Osteoblast (primary cell): ENCODE data around the gene PPP1R9A. TPM values are rescaled to one million over a fixed set of nuclear protein-coding genes. Genes with fewer than 3 reads are reported as not detected.

ENCODE experiments used
- DNase-seq: peaks from one replicate; pipeline ENCODE4 v3.0.0; 2011; ENCODE audit warnings: low spot score, mixed read lengths; ENCODE audit not compliant: insufficient read length; ENCODE audit errors: missing footprints
- H2AFZ ChIP-seq: 2 replicates; pipeline ENCODE4 v1.6.0; 2011; ENCODE audit warnings: mild to moderate bottlenecking, low read length
- H3K27ac ChIP-seq: 2 replicates; pipeline ENCODE4 v1.5.1; 2011; ENCODE audit warnings: mild to moderate bottlenecking, low read depth, low read length, moderate library complexity
- H3K27me3 ChIP-seq: 2 replicates; pipeline ENCODE4 v1.6.0; 2012; ENCODE audit warnings: mild to moderate bottlenecking, control low read depth, inconsistent platforms, low read length, moderate library complexity; ENCODE audit not compliant: insufficient read depth
- H3K36me3 ChIP-seq: 2 replicates; pipeline ENCODE4 v1.5.1; 2011; ENCODE audit warnings: mild to moderate bottlenecking, low read length, control low read depth, moderate library complexity; ENCODE audit not compliant: insufficient read depth
- H3K4me1 ChIP-seq: 2 replicates; pipeline ENCODE4 v1.5.1; 2011; ENCODE audit warnings: mild to moderate bottlenecking, low read length, control low read depth, moderate library complexity; ENCODE audit not compliant: insufficient read depth
- H3K4me2 ChIP-seq: 2 replicates; pipeline ENCODE4 v1.6.0; 2011; ENCODE audit warnings: mild to moderate bottlenecking, low read length; ENCODE audit not compliant: insufficient read depth
- H3K4me3 ChIP-seq: fragments of 200-600 bp; sonication (generic); 3 replicates; pipeline ENCODE4 v1.5.1; 2012; ENCODE audit warnings: mild to moderate bottlenecking, low read length, inconsistent platforms; ENCODE audit not compliant: insufficient read depth
- H3K79me2 ChIP-seq: 2 replicates; pipeline ENCODE4 v1.6.0; 2012; ENCODE audit warnings: mild to moderate bottlenecking, low read length, control low read depth, inconsistent platforms; ENCODE audit not compliant: insufficient read depth
- H3K9me3 ChIP-seq: 2 replicates; pipeline ENCODE4 v1.5.1; 2011; ENCODE audit warnings: low read depth, low read length, control low read depth
- H4K20me1 ChIP-seq: 2 replicates; pipeline ENCODE4 v1.6.0; 2012; ENCODE audit warnings: mild to moderate bottlenecking, low read length, control low read depth; ENCODE audit not compliant: insufficient read depth
- total RNA-seq: library from RNA; depleted of rRNA; stranded (reverse); fragments of >200 nt; gene quantifications from 2 replicates; pipeline ENCODE4 v1.2.3, GENCODE V29; 2012
- TF ChIP-seq, protein P1 (sequence below): IDR thresholded peaks from 2 replicates; pipeline ENCODE4 v1.5.1; 2011; ENCODE audit warnings: mild to moderate bottlenecking, low read depth, low read length, moderate library complexity; ENCODE audit errors: extremely low read depth

PPP1R9A gene
- total RNA-seq, 1 donor, result under 0.01 TPM

DNA sequence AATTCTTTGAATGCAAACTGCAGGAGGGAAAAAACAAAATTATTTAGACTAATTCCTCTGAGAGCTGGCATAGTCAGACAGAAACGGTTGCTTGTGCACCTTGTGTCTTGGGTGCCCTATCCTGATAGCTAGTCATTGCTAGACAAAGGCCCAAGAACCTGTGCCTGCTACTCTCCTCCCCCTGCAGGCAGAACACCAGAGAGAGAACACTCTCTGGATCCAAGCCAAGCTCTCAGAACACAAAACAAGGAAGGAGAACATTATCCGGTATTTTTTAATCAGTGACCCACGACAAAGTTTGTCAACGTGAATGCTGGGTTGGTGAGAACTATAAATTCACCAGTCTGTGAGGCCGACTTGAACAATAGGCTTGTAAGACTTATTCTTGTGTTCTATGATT, 18.8 kb upstream of the PPP1R9A start:
- Histone ChIP-seq H3K4me2 (no peak overlapping the region), H3K4me3 (no peak overlapping the region), H3K79me2 (no peaks in the 10 kb centered on the region), H3K9me3 (no peaks in the 10 kb centered on the region), H3K36me3 (no peaks in the 10 kb centered on the region), H4K20me1 (no peaks in the 10 kb centered on the region), H2AFZ (no peak overlapping the region), H3K4me1 (no peaks in the 10 kb centered on the region), H3K27me3 (no peaks in the 10 kb centered on the region), H3K27ac (no peak overlapping the region)
- no peak for DNase-seq
- TF ChIP-seq, protein P1, sequence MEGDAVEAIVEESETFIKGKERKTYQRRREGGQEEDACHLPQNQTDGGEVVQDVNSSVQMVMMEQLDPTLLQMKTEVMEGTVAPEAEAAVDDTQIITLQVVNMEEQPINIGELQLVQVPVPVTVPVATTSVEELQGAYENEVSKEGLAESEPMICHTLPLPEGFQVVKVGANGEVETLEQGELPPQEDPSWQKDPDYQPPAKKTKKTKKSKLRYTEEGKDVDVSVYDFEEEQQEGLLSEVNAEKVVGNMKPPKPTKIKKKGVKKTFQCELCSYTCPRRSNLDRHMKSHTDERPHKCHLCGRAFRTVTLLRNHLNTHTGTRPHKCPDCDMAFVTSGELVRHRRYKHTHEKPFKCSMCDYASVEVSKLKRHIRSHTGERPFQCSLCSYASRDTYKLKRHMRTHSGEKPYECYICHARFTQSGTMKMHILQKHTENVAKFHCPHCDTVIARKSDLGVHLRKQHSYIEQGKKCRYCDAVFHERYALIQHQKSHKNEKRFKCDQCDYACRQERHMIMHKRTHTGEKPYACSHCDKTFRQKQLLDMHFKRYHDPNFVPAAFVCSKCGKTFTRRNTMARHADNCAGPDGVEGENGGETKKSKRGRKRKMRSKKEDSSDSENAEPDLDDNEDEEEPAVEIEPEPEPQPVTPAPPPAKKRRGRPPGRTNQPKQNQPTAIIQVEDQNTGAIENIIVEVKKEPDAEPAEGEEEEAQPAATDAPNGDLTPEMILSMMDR, result no peak

DNA sequence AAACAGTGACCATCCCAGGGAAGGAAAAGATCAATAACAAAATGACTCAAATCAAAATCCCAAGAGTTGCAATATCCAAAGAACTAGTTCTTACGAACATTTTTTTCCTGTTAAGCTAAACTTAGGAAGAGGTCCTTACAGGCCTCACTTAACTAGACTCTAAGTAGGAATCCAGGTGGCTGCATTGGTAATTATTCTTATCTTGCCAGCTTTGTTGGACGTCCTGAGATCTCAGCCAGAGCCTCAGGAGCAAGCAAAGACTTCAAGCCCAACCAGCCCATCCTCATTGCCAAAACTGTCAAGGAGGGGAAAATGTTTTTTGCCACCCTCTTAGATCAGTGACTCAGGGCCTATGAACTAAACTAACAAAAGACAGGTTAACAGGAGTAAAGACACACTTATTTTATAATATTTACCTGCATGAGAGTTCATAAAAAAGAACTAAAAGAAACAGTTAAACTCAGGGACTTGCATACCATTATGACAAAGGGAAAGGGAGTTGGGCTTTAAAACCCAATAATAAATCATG, 18.3 kb upstream of the PPP1R9A start:
- no peak for DNase-seq
- H3K4me3 ChIP-seq, result no peak overlapping the region
- H3K27me3 ChIP-seq, result no peaks in the 10 kb centered on the region
- no peak overlapping the region for H3K4me2 ChIP-seq
- no peaks in the 10 kb centered on the region for H3K36me3 ChIP-seq
- TF ChIP-seq, protein P1, result no peak
- no peaks in the 10 kb centered on the region for H3K4me1 ChIP-seq
- H3K9me3 ChIP-seq, result no peaks in the 10 kb centered on the region
- no peak overlapping the region for H2AFZ ChIP-seq
- no peaks in the 10 kb centered on the region for H3K79me2 ChIP-seq
- H3K27ac ChIP-seq, result no peak overlapping the region
- H4K20me1 ChIP-seq, result no peaks in the 10 kb centered on the region

DNA sequence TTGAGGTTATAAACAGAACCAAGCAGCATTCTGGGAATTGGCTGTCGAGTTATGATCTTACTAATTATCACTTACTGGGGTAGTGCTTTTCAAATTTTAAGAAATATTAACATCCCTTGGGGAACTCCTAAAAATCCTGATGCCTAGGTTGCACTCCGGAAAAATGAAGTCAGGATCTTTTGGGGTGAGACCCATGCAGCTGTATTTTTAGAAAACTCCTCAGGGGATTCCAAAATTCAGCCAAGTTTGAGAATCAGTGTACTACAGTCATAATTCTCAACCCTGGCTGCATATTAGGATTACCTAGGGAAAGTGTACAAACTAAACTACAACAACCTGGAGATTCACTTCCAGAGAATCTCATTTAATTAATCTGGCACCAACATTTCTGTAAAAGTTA, 17.2 kb upstream of the PPP1R9A start:
- Histone ChIP-seq H3K27ac (no peak overlapping the region), H2AFZ (no peak overlapping the region), H3K79me2 (no peaks in the 10 kb centered on the region), H3K4me3 (no peak overlapping the region), H4K20me1 (no peaks in the 10 kb centered on the region), H3K4me2 (no peak overlapping the region), H3K36me3 (no peaks in the 10 kb centered on the region), H3K4me1 (no peaks in the 10 kb centered on the region), H3K9me3 (no peaks in the 10 kb centered on the region), H3K27me3 (no peaks in the 10 kb centered on the region)
- DNase-seq, result no peak
- TF ChIP-seq, protein P1, result no peak

- no peaks in the 10 kb centered on the region for H3K27me3 ChIP-seq
- H4K20me1 ChIP-seq, result no peaks in the 10 kb centered on the region
- H3K4me3 ChIP-seq, result no peak overlapping the region
- TF ChIP-seq, protein P1, result no peak
- H3K27ac ChIP-seq, result no peak overlapping the region
- DNase-seq, result no peak
- no peak overlapping the region for H3K4me2 ChIP-seq
- no peak overlapping the region for H2AFZ ChIP-seq
- H3K9me3 ChIP-seq, result no peaks in the 10 kb centered on the region
- no peaks in the 10 kb centered on the region for H3K36me3 ChIP-seq
- H3K4me1 ChIP-seq, result no peaks in the 10 kb centered on the region
- no peaks in the 10 kb centered on the region for H3K79me2 ChIP-seq
These were observed 13.7 kb upstream of the PPP1R9A start for GRCh38 chr7:94893661-94894060.
